ENCODE measurements around the gene LRRC23. TPM values are rescaled to one million over a fixed set of nuclear protein-coding genes. Genes with fewer than 3 reads are reported as not detected.

The LRRC23 gene
- polyA plus RNA-seq, 1 of the 3 experiments (the other 2 are of a cell fraction): 11.9 TPM

DNA sequence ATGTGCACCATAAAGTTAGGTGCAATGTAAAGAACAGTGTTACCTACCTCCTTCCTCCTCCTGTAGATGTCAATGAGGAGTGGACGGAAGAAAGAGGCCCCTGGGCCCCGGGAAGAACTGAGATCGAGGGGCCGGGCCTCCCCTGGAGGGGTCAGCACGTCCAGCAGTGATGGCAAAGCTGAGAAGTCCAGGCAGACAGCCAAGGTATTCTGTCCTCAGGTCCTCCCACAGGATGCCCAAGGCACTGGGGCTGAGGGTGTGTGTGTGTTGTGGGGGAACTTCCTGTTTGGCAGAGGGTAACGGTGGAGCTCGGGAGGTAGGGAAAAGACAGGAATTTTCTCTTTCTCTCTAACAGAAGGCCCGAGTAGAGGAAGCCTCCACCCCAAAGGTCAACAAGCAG, 29.5 kb downstream of the LRRC23 start:
- no peaks in the 10 kb centered on the region for H3K9me2 ChIP-seq
- no peak overlapping the region for H3K4me3 ChIP-seq (ENCODE audit: low read depth in 2 of 2, low read length in 1 of 2)
- no peak for DNase-seq
- H3K79me2 ChIP-seq (ENCODE audit: insufficient read depth): peaks cover 79% of the 10 kb centered on the region
- POLR2A ChIA-PET: interaction anchor here (0.6 to 1.2 kb wide), 2 partner anchors 12 to 13 kb away, joined by 3 read pairs; no protein-coding TSS in a partner anchor
- peak overlapping the region in 1 of 2 experiments; percentile 25; a peak in 3 of 4 replicates for H3K27ac ChIP-seq (ENCODE audit: low read depth in 2 of 2, low read length in 1 of 2)
- H3K27me3 ChIP-seq (ENCODE audit: insufficient read depth): no peaks in the 10 kb centered on the region
- TF ChIP-seq MEF2A (IDR thresholded peaks at IDR 0.05; ENCODE audit: borderline replicate concordance, low read depth): no peak
- TF ChIP-seq SMC3 (IDR thresholded peaks at IDR 0.05; ENCODE audit: low read depth, low read length): no peak
- no peak for TF ChIP-seq FOXM1 (IDR thresholded peaks at IDR 0.05; ENCODE audit: low read depth)
- TF ChIP-seq GABPA (IDR thresholded peaks at IDR 0.05; ENCODE audit: low read depth): no peak
- no peak for TF ChIP-seq FOSL2 (IDR thresholded peaks at IDR 0.05; ENCODE audit: borderline replicate concordance, low read depth)
- no peak for TF ChIP-seq TAF1 (IDR thresholded peaks at IDR 0.05; ENCODE audit: borderline replicate concordance, low read depth, low read length)
- TF ChIP-seq, protein P1, sequence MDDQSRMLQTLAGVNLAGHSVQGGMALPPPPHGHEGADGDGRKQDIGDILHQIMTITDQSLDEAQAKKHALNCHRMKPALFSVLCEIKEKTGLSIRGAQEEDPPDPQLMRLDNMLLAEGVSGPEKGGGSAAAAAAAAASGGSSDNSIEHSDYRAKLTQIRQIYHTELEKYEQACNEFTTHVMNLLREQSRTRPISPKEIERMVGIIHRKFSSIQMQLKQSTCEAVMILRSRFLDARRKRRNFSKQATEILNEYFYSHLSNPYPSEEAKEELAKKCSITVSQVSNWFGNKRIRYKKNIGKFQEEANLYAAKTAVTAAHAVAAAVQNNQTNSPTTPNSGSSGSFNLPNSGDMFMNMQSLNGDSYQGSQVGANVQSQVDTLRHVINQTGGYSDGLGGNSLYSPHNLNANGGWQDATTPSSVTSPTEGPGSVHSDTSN (IDR thresholded peaks at IDR 0.05): no peak
- TF ChIP-seq NRF1 (IDR thresholded peaks at IDR 0.05; ENCODE audit: low read depth, low read length): no peak
- TF ChIP-seq, protein P2, sequence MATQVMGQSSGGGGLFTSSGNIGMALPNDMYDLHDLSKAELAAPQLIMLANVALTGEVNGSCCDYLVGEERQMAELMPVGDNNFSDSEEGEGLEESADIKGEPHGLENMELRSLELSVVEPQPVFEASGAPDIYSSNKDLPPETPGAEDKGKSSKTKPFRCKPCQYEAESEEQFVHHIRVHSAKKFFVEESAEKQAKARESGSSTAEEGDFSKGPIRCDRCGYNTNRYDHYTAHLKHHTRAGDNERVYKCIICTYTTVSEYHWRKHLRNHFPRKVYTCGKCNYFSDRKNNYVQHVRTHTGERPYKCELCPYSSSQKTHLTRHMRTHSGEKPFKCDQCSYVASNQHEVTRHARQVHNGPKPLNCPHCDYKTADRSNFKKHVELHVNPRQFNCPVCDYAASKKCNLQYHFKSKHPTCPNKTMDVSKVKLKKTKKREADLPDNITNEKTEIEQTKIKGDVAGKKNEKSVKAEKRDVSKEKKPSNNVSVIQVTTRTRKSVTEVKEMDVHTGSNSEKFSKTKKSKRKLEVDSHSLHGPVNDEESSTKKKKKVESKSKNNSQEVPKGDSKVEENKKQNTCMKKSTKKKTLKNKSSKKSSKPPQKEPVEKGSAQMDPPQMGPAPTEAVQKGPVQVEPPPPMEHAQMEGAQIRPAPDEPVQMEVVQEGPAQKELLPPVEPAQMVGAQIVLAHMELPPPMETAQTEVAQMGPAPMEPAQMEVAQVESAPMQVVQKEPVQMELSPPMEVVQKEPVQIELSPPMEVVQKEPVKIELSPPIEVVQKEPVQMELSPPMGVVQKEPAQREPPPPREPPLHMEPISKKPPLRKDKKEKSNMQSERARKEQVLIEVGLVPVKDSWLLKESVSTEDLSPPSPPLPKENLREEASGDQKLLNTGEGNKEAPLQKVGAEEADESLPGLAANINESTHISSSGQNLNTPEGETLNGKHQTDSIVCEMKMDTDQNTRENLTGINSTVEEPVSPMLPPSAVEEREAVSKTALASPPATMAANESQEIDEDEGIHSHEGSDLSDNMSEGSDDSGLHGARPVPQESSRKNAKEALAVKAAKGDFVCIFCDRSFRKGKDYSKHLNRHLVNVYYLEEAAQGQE (IDR thresholded peaks at IDR 0.05; ENCODE audit: low read depth, low read length): no peak
- TF ChIP-seq, protein P3, sequence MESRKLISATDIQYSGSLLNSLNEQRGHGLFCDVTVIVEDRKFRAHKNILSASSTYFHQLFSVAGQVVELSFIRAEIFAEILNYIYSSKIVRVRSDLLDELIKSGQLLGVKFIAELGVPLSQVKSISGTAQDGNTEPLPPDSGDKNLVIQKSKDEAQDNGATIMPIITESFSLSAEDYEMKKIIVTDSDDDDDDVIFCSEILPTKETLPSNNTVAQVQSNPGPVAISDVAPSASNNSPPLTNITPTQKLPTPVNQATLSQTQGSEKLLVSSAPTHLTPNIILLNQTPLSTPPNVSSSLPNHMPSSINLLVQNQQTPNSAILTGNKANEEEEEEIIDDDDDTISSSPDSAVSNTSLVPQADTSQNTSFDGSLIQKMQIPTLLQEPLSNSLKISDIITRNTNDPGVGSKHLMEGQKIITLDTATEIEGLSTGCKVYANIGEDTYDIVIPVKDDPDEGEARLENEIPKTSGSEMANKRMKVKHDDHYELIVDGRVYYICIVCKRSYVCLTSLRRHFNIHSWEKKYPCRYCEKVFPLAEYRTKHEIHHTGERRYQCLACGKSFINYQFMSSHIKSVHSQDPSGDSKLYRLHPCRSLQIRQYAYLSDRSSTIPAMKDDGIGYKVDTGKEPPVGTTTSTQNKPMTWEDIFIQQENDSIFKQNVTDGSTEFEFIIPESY (IDR thresholded peaks at IDR 0.05; ENCODE audit: borderline replicate concordance, low read depth): no peak
- TF ChIP-seq RAD21 (IDR thresholded peaks at IDR 0.05; ENCODE audit: low read length): no peak
- no peak for TF ChIP-seq RXRA (IDR thresholded peaks at IDR 0.05; ENCODE audit: borderline replicate concordance, low read depth)
- TF ChIP-seq, protein P4, sequence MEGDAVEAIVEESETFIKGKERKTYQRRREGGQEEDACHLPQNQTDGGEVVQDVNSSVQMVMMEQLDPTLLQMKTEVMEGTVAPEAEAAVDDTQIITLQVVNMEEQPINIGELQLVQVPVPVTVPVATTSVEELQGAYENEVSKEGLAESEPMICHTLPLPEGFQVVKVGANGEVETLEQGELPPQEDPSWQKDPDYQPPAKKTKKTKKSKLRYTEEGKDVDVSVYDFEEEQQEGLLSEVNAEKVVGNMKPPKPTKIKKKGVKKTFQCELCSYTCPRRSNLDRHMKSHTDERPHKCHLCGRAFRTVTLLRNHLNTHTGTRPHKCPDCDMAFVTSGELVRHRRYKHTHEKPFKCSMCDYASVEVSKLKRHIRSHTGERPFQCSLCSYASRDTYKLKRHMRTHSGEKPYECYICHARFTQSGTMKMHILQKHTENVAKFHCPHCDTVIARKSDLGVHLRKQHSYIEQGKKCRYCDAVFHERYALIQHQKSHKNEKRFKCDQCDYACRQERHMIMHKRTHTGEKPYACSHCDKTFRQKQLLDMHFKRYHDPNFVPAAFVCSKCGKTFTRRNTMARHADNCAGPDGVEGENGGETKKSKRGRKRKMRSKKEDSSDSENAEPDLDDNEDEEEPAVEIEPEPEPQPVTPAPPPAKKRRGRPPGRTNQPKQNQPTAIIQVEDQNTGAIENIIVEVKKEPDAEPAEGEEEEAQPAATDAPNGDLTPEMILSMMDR (IDR thresholded peaks at IDR 0.05): no peak
- no peak for TF ChIP-seq YY1 (IDR thresholded peaks at IDR 0.05; ENCODE audit: low read depth)
- WGBS (ENCODE audit: low lambda C conversion rate): 69% methylated on average over 8 of the region's 8 CpGs
- no peak overlapping the region for H3K9ac ChIP-seq
- H4K20me1 ChIP-seq (ENCODE audit: insufficient read depth): peaks cover 52% of the 10 kb centered on the region
- H2AFZ ChIP-seq (ENCODE audit: low read depth): no peak overlapping the region
- no peaks in the 10 kb centered on the region for H3K9me3 ChIP-seq
- peaks cover 11 to 28% of the 10 kb centered on the region in 2 experiments for H3K4me1 ChIP-seq (ENCODE audit: control insufficient read depth in 1 of 2, insufficient read depth in 2 of 2, low read depth in 1 of 2, low read length in 1 of 2)
- H3K36me3 ChIP-seq (replicated peaks in 1 of 2; ENCODE audit: control insufficient read depth in 1 of 2, insufficient read depth in 2 of 2, low read length in 1 of 2): peaks cover 48 to 68% of the 10 kb centered on the region in 2 experiments
- CTCF ChIA-PET: interaction anchor here (0.8 to 9.2 kb wide), 4 partner anchors 10 to 71 kb away, joined by 3 to 134 read pairs (median 4); partner anchors contain the start of gene SPSB2
- no peak overlapping the region; the same call in 1 of the 2 replicates for H3K4me2 ChIP-seq
- H3F3A ChIP-seq (replicated peaks; ENCODE audit: insufficient read depth): peaks cover 31% of the 10 kb centered on the region
